HepG2 (cell line): Measurements from ENCODE around the gene AIP.

Source experiments
- EP300 ChIP-seq, 3 experiments: sonication (generic) in 1 of 3; formaldehyde crosslinking in 1 of 3; IDR thresholded peaks; 2 replicates each; pipeline versions ENCODE4 v1.5.1 to v1.6.1; 2011 to 2020; ENCODE audit warnings: low read depth in 2 of 3, low read length in 2 of 3, borderline replicate concordance in 1 of 3, improper control_type of control experiment in 1 of 3, mild to moderate bottlenecking in 1 of 3, missing genetic modification reagents in 1 of 3, moderate library complexity in 1 of 3
- IRF2 ChIP-seq: IDR thresholded peaks from 2 replicates; pipeline ENCODE4 v1.6.1; 2018; ENCODE audit warnings: missing genetic modification reagents, missing compliant biosample characterization
- SOX13 ChIP-seq, 3 experiments: fragments of 450-650 bp in 1 of 3; sonication (generic) in 1 of 3; formaldehyde crosslinking in 1 of 3; IDR thresholded peaks in 2 of 3; conservative IDR thresholded peaks in 1 of 3; 2 replicates each; pipeline versions ENCODE4 v1.5.0 to v1.6.1; 2016 to 2020; ENCODE audit warnings: antibody characterized with exemption in 1 of 3, mild to moderate bottlenecking in 1 of 3, missing compliant biosample characterization in 1 of 3, missing genetic modification reagents in 1 of 3, moderate library complexity in 1 of 3
- THAP7 ChIP-seq: sonication (generic); formaldehyde crosslinking; IDR thresholded peaks from 2 replicates; pipeline ENCODE4 v1.8.1; 2023; ENCODE audit warnings: mild to moderate bottlenecking, missing genetic modification reagents
- ZBTB43 ChIP-seq: sonication (generic); formaldehyde crosslinking; conservative IDR thresholded peaks from 2 replicates; pipeline ENCODE4 v1.4.0; 2020; ENCODE audit warnings: missing genetic modification reagents
- ZC3H4 ChIP-seq: sonication (generic); formaldehyde crosslinking; IDR thresholded peaks from 2 replicates; pipeline ENCODE4 v1.4.0; 2020; ENCODE audit warnings: missing genetic modification reagents, borderline replicate concordance
- ZFP36 ChIP-seq: fragments of 150-350 bp; IDR thresholded peaks from 2 replicates; pipeline ENCODE4 v1.6.1; 2018; ENCODE audit warnings: borderline replicate concordance, low read length, low read depth; ENCODE audit not compliant: partially characterized antibody
- ZNF10 ChIP-seq: sonication (generic); formaldehyde crosslinking; IDR thresholded peaks from 2 replicates; pipeline ENCODE4 v1.4.0; 2020; ENCODE audit warnings: mild to moderate bottlenecking, low read depth, missing genetic modification reagents, borderline replicate concordance
- ZNF510 ChIP-seq: sonication (generic); formaldehyde crosslinking; IDR thresholded peaks from 2 replicates; pipeline ENCODE4 v1.4.0; 2020; ENCODE audit warnings: low read depth, mild to moderate bottlenecking, missing genetic modification reagents
- TF ChIP-seq, protein P1 (sequence below): sonication (generic); formaldehyde crosslinking; IDR thresholded peaks from 2 replicates; pipeline ENCODE4 v1.4.0; 2020; ENCODE audit warnings: low read depth, missing genetic modification reagents

DNA sequence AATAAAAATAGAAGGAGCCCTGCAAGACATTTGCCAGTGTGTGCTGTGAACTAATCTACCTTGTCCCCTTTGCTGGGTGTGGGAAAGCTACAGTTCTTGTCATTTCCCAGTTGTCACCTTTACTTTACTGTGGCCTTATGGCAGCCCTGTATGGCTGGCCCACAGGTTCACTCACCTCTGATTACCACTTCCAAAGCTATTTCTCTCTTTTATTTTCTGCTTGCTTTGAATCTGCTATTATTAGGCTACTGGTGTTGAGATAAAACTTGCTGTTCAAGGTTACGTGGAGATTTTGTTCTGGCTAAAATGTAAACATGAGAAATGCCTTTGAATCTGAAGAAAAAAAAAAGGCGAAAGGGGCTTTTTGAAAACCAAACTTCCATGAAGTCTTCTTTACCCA is 50.1 kb downstream of the AIP start:
- no peak for TF ChIP-seq ZBTB43 (CRISPR knock-in tag)
- no peak for TF ChIP-seq ZNF510 (CRISPR knock-in tag)
- TF ChIP-seq ZFP36, result no peak
- TF ChIP-seq ZC3H4 (CRISPR knock-in tag), result no peak
- TF ChIP-seq, protein P1, sequence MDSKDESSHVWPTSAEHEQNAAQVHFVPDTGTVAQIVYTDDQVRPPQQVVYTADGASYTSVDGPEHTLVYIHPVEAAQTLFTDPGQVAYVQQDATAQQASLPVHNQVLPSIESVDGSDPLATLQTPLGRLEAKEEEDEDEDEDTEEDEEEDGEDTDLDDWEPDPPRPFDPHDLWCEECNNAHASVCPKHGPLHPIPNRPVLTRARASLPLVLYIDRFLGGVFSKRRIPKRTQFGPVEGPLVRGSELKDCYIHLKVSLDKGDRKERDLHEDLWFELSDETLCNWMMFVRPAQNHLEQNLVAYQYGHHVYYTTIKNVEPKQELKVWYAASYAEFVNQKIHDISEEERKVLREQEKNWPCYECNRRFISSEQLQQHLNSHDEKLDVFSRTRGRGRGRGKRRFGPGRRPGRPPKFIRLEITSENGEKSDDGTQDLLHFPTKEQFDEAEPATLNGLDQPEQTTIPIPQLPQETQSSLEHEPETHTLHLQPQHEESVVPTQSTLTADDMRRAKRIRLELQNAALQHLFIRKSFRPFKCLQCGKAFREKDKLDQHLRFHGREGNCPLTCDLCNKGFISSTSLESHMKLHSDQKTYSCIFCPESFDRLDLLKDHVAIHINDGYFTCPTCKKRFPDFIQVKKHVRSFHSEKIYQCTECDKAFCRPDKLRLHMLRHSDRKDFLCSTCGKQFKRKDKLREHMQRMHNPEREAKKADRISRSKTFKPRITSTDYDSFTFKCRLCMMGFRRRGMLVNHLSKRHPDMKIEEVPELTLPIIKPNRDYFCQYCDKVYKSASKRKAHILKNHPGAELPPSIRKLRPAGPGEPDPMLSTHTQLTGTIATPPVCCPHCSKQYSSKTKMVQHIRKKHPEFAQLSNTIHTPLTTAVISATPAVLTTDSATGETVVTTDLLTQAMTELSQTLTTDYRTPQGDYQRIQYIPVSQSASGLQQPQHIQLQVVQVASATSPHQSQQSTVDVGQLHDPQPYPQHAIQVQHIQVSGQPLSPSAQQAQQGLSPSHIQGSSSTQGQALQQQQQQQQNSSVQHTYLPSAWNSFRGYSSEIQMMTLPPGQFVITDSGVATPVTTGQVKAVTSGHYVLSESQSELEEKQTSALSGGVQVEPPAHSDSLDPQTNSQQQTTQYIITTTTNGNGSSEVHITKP (CRISPR knock-in tag), result no peak
- no peak for TF ChIP-seq IRF2
- TF ChIP-seq THAP7 (CRISPR knock-in tag), result no peak
- no peak for TF ChIP-seq SOX13 (IDR thresholded peaks at IDR 0.05)
- no peak for TF ChIP-seq SOX13 (CRISPR knock-in tag; conservative IDR thresholded peaks at IDR 0.05 in 1 of 2, IDR thresholded peaks at IDR 0.05 in 1 of 2)
- TF ChIP-seq EP300 (IDR thresholded peaks at IDR 0.05; ENCODE audit: low read depth in 2 of 2, low read length in 2 of 2), result no peak
- no peak for TF ChIP-seq EP300 (CRISPR knock-in tag; IDR thresholded peaks at IDR 0.05; ENCODE audit: borderline replicate concordance)
- TF ChIP-seq ZNF10 (CRISPR knock-in tag), result no peak
